GM23338 (cell line): ENCODE measurements around the gene SUCLG2. TPM values are rescaled to one million over a fixed set of nuclear protein-coding genes. Genes with fewer than 3 reads are reported as not detected.

Source experiments
- ATAC-seq: fragments of 200-7000 bp; cut with Tn5 transposase; 3 replicates; pipeline ENCODE4 v1.9.1; 2020
- DNase-seq: peaks from one replicate; pipeline ENCODE4 v3.0.0-alpha.2; 2015; ENCODE audit warnings: low spot score
- H2AFZ ChIP-seq: fragments of 200-600 bp; sonication (generic); 2 replicates; pipeline ENCODE4 v1.8.0; 2016; ENCODE audit warnings: antibody characterized with exemption, mild to moderate bottlenecking, moderate library complexity
- H3F3A ChIP-seq: fragments of 200-600 bp; sonication (generic); replicated peaks from 2 replicates; pipeline ENCODE4 v1.8.0; 2017; ENCODE audit warnings: antibody characterized with exemption, mixed run types, low read depth
- H3K27ac ChIP-seq: fragments of 200-600 bp; sonication (generic); 2 replicates; pipeline ENCODE4 v1.6.1; 2016; ENCODE audit warnings: low read depth
- H3K27me3 ChIP-seq: fragments of 200-600 bp; sonication (generic); 2 replicates; pipeline ENCODE4 v1.8.0; 2016; ENCODE audit warnings: mild to moderate bottlenecking, mixed run types, moderate library complexity; ENCODE audit not compliant: insufficient read depth
- H3K36me3 ChIP-seq: fragments of 200-600 bp; sonication (generic); 2 replicates; pipeline ENCODE4 v1.8.0; 2016; ENCODE audit warnings: mild to moderate bottlenecking; ENCODE audit not compliant: insufficient read depth
- H3K4me1 ChIP-seq: fragments of 200-600 bp; sonication (generic); 2 replicates; pipeline ENCODE4 v1.8.0; 2016; ENCODE audit warnings: mild to moderate bottlenecking, moderate library complexity; ENCODE audit not compliant: insufficient read depth
- H3K4me2 ChIP-seq: fragments of 200-600 bp; sonication (generic); 2 replicates; pipeline ENCODE4 v1.7.1; 2017; ENCODE audit warnings: mixed run types
- H3K4me3 ChIP-seq: fragments of 200-600 bp; sonication (generic); 2 replicates; pipeline ENCODE4 v1.6.1; 2016; ENCODE audit warnings: mixed run types
- H3K79me2 ChIP-seq: fragments of 200-600 bp; sonication (generic); replicated peaks from 2 replicates; pipeline ENCODE4 v1.8.0; 2017; ENCODE audit warnings: mild to moderate bottlenecking; ENCODE audit not compliant: insufficient read depth
- H3K9me2 ChIP-seq: fragments of 200-600 bp; sonication (generic); 2 replicates; pipeline ENCODE4 v1.8.0; 2017; ENCODE audit not compliant: insufficient read depth
- H4K20me1 ChIP-seq: fragments of 200-600 bp; sonication (generic); replicated peaks from 2 replicates; pipeline ENCODE4 v1.8.0; 2017; ENCODE audit warnings: mild to moderate bottlenecking; ENCODE audit not compliant: insufficient read depth
- H3K27ac Mint-ChIP-seq: 2 replicates; pipeline ENCODE4 v1.8.0; 2020; ENCODE audit warnings: inconsistent platforms, mild to moderate bottlenecking, moderate library complexity, mixed read lengths
- H3K27me3 Mint-ChIP-seq: 3 replicates; pipeline ENCODE4 v1.8.0; 2022; ENCODE audit warnings: low read depth, mild to moderate bottlenecking, moderate library complexity, mixed read lengths, inconsistent platforms; ENCODE audit not compliant: insufficient read depth, poor library complexity
- H3K36me3 Mint-ChIP-seq: 3 replicates; pipeline ENCODE4 v1.8.0; 2021; ENCODE audit warnings: low read depth, mild to moderate bottlenecking, inconsistent platforms, moderate library complexity, mixed read lengths
- H3K4me1 Mint-ChIP-seq: 3 replicates; pipeline ENCODE4 v1.8.0; 2020; ENCODE audit warnings: mild to moderate bottlenecking, inconsistent platforms, mixed read lengths
- H3K4me3 Mint-ChIP-seq: 3 replicates; pipeline ENCODE4 v1.8.0; 2021; ENCODE audit warnings: moderate library complexity, mild to moderate bottlenecking, inconsistent platforms, mixed read lengths
- H3K9me3 Mint-ChIP-seq: 3 replicates; pipeline ENCODE4 v1.8.0; 2020; ENCODE audit warnings: moderate library complexity, mild to moderate bottlenecking, inconsistent platforms, mixed read lengths
- CTCF ChIP-seq, 2 experiments: fragments of 200-600 bp in 1 of 2; sonication (generic) in 1 of 2; conservative IDR thresholded peaks; 2 replicates each; pipeline versions ENCODE4 v1.5.1 to v1.6.1; 2016 to 2017; ENCODE audit warnings: antibody characterized with exemption in 2 of 2, low read depth in 2 of 2, mild to moderate bottlenecking in 2 of 2, moderate library complexity in 1 of 2
- EZH2phosphoT487 ChIP-seq: fragments of 200-600 bp; sonication (generic); IDR thresholded peaks from one replicate; pipeline ENCODE4 v1.8.1; 2018; ENCODE audit warnings: antibody characterized with exemption; ENCODE audit not compliant: unreplicated experiment
- NANOG ChIP-seq: IDR thresholded peaks from 2 replicates; pipeline ENCODE4 v1.6.1; 2016; ENCODE audit warnings: antibody characterized with exemption, borderline replicate concordance
- REST ChIP-seq: IDR thresholded peaks from one replicate; pipeline ENCODE4 v1.6.1; 2018; ENCODE audit warnings: antibody characterized with exemption; ENCODE audit not compliant: unreplicated experiment
- ZNF331 ChIP-seq: fragments of 250-450 bp; sonication (Bioruptor Pico); IDR thresholded peaks from 2 replicates; pipeline ENCODE4 v1.5.0; 2020; ENCODE audit warnings: low read depth, mild to moderate bottlenecking, moderate library complexity
- polyA plus RNA-seq: library from polyadenylated mRNA; unstranded; fragments of >200 nt; fragmentation: Nextera tagmentation; extraction: Ambion mirVana; gene quantifications from 2 replicates; pipeline ENCODE4 v1.2.1, GENCODE V29; 2016
- total RNA-seq: library from RNA; depleted of rRNA; stranded (reverse); fragments of >200 nt; shearing (Covaris generic); gene quantifications from 2 replicates; pipeline ENCODE4 v1.2.3, GENCODE V29; 2014

Gene SUCLG2
- total and polyA plus RNA-seq, 2 experiments from 2014 or later: 29.3 to 39.0 TPM

- H3K27ac Mint-ChIP-seq: no peak overlapping the region
- H3K9me3 Mint-ChIP-seq: no peaks in the 10 kb centered on the region; the same call in 2 of the 3 replicates
- no peak overlapping the region for H2AFZ ChIP-seq
- H3K4me2 ChIP-seq: no peak overlapping the region
- no peak for ATAC-seq
- H3K4me1 Mint-ChIP-seq: no peaks in the 10 kb centered on the region
- H3K36me3 Mint-ChIP-seq: no peaks in the 10 kb centered on the region
- H3K4me3 ChIP-seq: no peak overlapping the region
- no peak overlapping the region for H3K27ac ChIP-seq
- DNase-seq: no peak
- H3K9me2 ChIP-seq: no peaks in the 10 kb centered on the region
- no peak for TF ChIP-seq REST
- TF ChIP-seq EZH2phosphoT487: no peak
- peaks cover 6% of the 10 kb centered on the region for H3K27me3 Mint-ChIP-seq
- H3K4me3 Mint-ChIP-seq: no peak overlapping the region
- H3K4me1 ChIP-seq: no peaks in the 10 kb centered on the region
- H3F3A ChIP-seq: no peaks in the 10 kb centered on the region
- no peaks in the 10 kb centered on the region for H3K27me3 ChIP-seq
- no peaks in the 10 kb centered on the region for H3K79me2 ChIP-seq
- no peaks in the 10 kb centered on the region for H4K20me1 ChIP-seq
- H3K36me3 ChIP-seq: no peaks in the 10 kb centered on the region
These were observed 31.7 kb upstream of the SUCLG2 start for GRCh38 chr3:67686069-67686468.

GRCh38 chr3:67685499-67685898, 31.1 kb upstream of the SUCLG2 start:
- Histone ChIP-seq H3K79me2 (no peaks in the 10 kb centered on the region), H3K9me2 (no peaks in the 10 kb centered on the region), H3K27me3 (no peaks in the 10 kb centered on the region), H2AFZ (no peak overlapping the region), H3K36me3 (no peaks in the 10 kb centered on the region), H3K27ac (no peak overlapping the region), H3K4me2 (no peak overlapping the region), H3K4me1 (no peaks in the 10 kb centered on the region), H3F3A (no peaks in the 10 kb centered on the region), H4K20me1 (no peaks in the 10 kb centered on the region), H3K4me3 (no peak overlapping the region)
- DNase-seq (no peak), ATAC-seq (no peak)
- H3K27ac Mint-ChIP-seq: no peak overlapping the region
- H3K4me1 Mint-ChIP-seq: no peaks in the 10 kb centered on the region
- no peaks in the 10 kb centered on the region for H3K9me3 Mint-ChIP-seq
- H3K4me3 Mint-ChIP-seq: no peak overlapping the region
- H3K36me3 Mint-ChIP-seq: no peaks in the 10 kb centered on the region
- TF ChIP-seq EZH2phosphoT487 (no peak), NANOG (no peak), CTCF (conservative IDR thresholded peaks at IDR 0.05; ENCODE audit: low read depth in 2 of 2) (no peak), REST (no peak), ZNF331 (CRISPR knock-in tag) (no peak)
- H3K27me3 Mint-ChIP-seq: peaks cover 3% of the 10 kb centered on the region
